GM12878 (cell line): Measurements from ENCODE around the gene ATP5F1A.
A peak's percentile ranks its signal among the peaks of the same experiment; 100 is the strongest.

Experiments
- BHLHE40 ChIP-seq, 2 experiments: fragments of 450-650 bp in 1 of 2; IDR thresholded peaks; 2 replicates each; pipeline ENCODE4 v1.6.1; 2011 to 2017; ENCODE audit warnings: low read depth in 2 of 2, borderline replicate concordance in 1 of 2, improper control_type of control experiment in 1 of 2, low read length in 1 of 2, mild to moderate bottlenecking in 1 of 2
- CTCF ChIP-seq, 3 experiments: IDR thresholded peaks in 2 of 3; conservative IDR thresholded peaks in 1 of 3; 2 replicates each; pipeline ENCODE4 v1.5.1; 2011; ENCODE audit warnings: low read depth in 3 of 3, low read length in 3 of 3, mild to moderate bottlenecking in 3 of 3, control low read depth in 2 of 3, moderate library complexity in 2 of 3, inconsistent platforms in 1 of 3, mixed read lengths in 1 of 3; ENCODE audit not compliant: control insufficient read depth in 2 of 3, insufficient read depth in 1 of 3; ENCODE audit errors: extremely low read depth in 1 of 3
- EP300 ChIP-seq, 2 experiments: fragments of 150-350 bp in 1 of 2; IDR thresholded peaks; 2 replicates each; pipeline ENCODE4 v1.6.1; 2011 to 2012; ENCODE audit warnings: low read depth in 2 of 2, low read length in 2 of 2, borderline replicate concordance in 1 of 2, improper control_type of control experiment in 1 of 2, inconsistent platforms in 1 of 2; ENCODE audit not compliant: control insufficient read depth in 1 of 2
- HCFC1 ChIP-seq: fragments of 150-350 bp; IDR thresholded peaks from 2 replicates; pipeline ENCODE4 v1.6.1; 2014; ENCODE audit warnings: low read length
- KDM1A ChIP-seq: fragments of 200-600 bp; sonication (generic); IDR thresholded peaks from 2 replicates; pipeline ENCODE4 v1.6.1; 2016; ENCODE audit warnings: borderline replicate concordance
- MLLT1 ChIP-seq: fragments of 450-650 bp; IDR thresholded peaks from 2 replicates; pipeline ENCODE4 v1.6.1; 2016; ENCODE audit warnings: mild to moderate bottlenecking
- MXI1 ChIP-seq: fragments of 150-350 bp; IDR thresholded peaks from 2 replicates; pipeline ENCODE4 v1.6.1; 2011; ENCODE audit warnings: low read depth, mild to moderate bottlenecking, inconsistent platforms, low read length, improper control_type of control experiment
- PKNOX1 ChIP-seq: fragments of 450-650 bp; IDR thresholded peaks from 2 replicates; pipeline ENCODE4 v1.6.1; 2016; ENCODE audit warnings: mild to moderate bottlenecking
- SIN3A ChIP-seq: IDR thresholded peaks from 2 replicates; pipeline ENCODE4 v1.6.1; 2012; ENCODE audit warnings: low read depth, low read length, improper control_type of control experiment
- SREBF2 ChIP-seq: IDR thresholded peaks from 2 replicates; pipeline ENCODE4 v1.6.1; 2012; ENCODE audit warnings: mild to moderate bottlenecking, low read length
- YY1 ChIP-seq: IDR thresholded peaks from 2 replicates; pipeline ENCODE4 v1.6.1; 2011; ENCODE audit warnings: low read depth, mild to moderate bottlenecking, low read length
- ZBTB33 ChIP-seq: fragments of 450-650 bp; IDR thresholded peaks from 2 replicates; pipeline ENCODE4 v1.6.1; 2017; ENCODE audit warnings: mild to moderate bottlenecking

- TF ChIP-seq KDM1A (no peak), HCFC1 (no peak), YY1 (0 out of 2 replicates have a peak, but pooled peaks have one; percentile 7), EP300 (IDR thresholded peaks at IDR 0.05; ENCODE audit: borderline replicate concordance in 1 of 2, control insufficient read depth in 1 of 2, low read depth in 2 of 2, low read length in 2 of 2) (no peak), CTCF (IDR thresholded peaks at IDR 0.05 in 2 of 3, conservative IDR thresholded peaks at IDR 0.05 in 1 of 3; ENCODE audit: control insufficient read depth in 2 of 3, extremely low read depth in 1 of 3, insufficient read depth in 1 of 3, low read depth in 3 of 3, low read length in 3 of 3) (peak; percentile 44 to 68 (median 51); a peak in 5 of 6 replicates), MXI1 (no peak), SIN3A (no peak), SREBF2 (no peak), PKNOX1 (no peak), ZBTB33 (no peak), MLLT1 (no peak), BHLHE40 (IDR thresholded peaks at IDR 0.05; ENCODE audit: borderline replicate concordance in 1 of 2, low read depth in 2 of 2, low read length in 1 of 2) (no peak)
These were observed 24.4 kb downstream of the ATP5F1A start for GRCh38 chr18:46073474-46074331.
